GM19395 (cell line): ENCODE results near the gene NUP35.

ENCODE experiments used
- ATAC-seq: cut with Tn5 transposase; IDR thresholded peaks from one replicate; pipeline ENCODE4 v1.9.1; 2021; ENCODE audit warnings: mild to moderate bottlenecking, moderate library complexity; ENCODE audit not compliant: unreplicated experiment

Gene NUP35

GRCh38 chr2:183124222-183124956, at the start of gene NUP35:
Gene NUP35, plus strand, starts transcription at chr2:183124443. Its CDS starts 15 bp downstream, at chr2:183124458.
- peak; percentile 91 for ATAC-seq

- ATAC-seq = no peak
Measured at GRCh38 chr2:183078163-183078463, 46.1 kb upstream of the NUP35 start.

- ATAC-seq = peak; percentile 95
Measured at GRCh38 chr2:183078464-183079138, 45.6 kb upstream of the NUP35 start, which contains the start of gene DUSP19. Gene DUSP19, plus strand, starts transcription at chr2:183078747. Its CDS starts 187 bp downstream, at chr2:183078934.

GRCh38 chr2:183079139-183079775, 45.0 kb upstream of the NUP35 start:
- peak; percentile 31 for ATAC-seq

GRCh38 chr2:183081911-183082310, 42.3 kb upstream of the NUP35 start:
- no peak for ATAC-seq

GRCh38 chr2:183088061-183088460, 36.2 kb upstream of the NUP35 start:
- ATAC-seq = peak; percentile 59

- ATAC-seq = peak; percentile 63
Measured at GRCh38 chr2:183089192-183089851, 34.9 kb upstream of the NUP35 start.

GRCh38 chr2:183091318-183091953, 32.8 kb upstream of the NUP35 start:
- ATAC-seq = no peak

GRCh38 chr2:183091954-183092345, 32.3 kb upstream of the NUP35 start:
- no peak for ATAC-seq

GRCh38 chr2:183093857-183094657, 30.2 kb upstream of the NUP35 start:
- ATAC-seq = peak; percentile 84

- ATAC-seq = no peak
Measured at GRCh38 chr2:183105402-183106134, 18.7 kb upstream of the NUP35 start.

GRCh38 chr2:183112577-183112976, 11.7 kb upstream of the NUP35 start:
- no peak for ATAC-seq

GRCh38 chr2:183113630-183114029, 10.6 kb upstream of the NUP35 start:
- no peak for ATAC-seq

- no peak for ATAC-seq
Measured at GRCh38 chr2:183117226-183117625, 7.0 kb upstream of the NUP35 start.

- ATAC-seq = no peak
Measured at GRCh38 chr2:183123117-183123958, 905 bp upstream of the NUP35 start.

- ATAC-seq = peak; percentile 49
Measured at GRCh38 chr2:183123959-183124221, 353 bp upstream of the NUP35 start.

GRCh38 chr2:183124957-183125255, 663 bp downstream of the NUP35 start:
- no peak for ATAC-seq

GRCh38 chr2:183125659-183126341, 1.6 kb downstream of the NUP35 start:
- no peak for ATAC-seq
